HL-60 (cell line): ENCODE measurements around the gene ZFP69B.

Experiments
- GABPA ChIP-seq: IDR thresholded peaks from 2 replicates; pipeline ENCODE4 v1.6.1; 2012; ENCODE audit warnings: low read depth
- POLR2AphosphoS5 ChIP-seq: IDR thresholded peaks from 2 replicates; pipeline ENCODE4 v1.6.1; 2012; ENCODE audit warnings: low read depth
- TF ChIP-seq, protein P1 (sequence below): IDR thresholded peaks from one replicate; pipeline ENCODE4 v1.5.1; 2011; ENCODE audit warnings: low read length, control low read depth, inconsistent platforms; ENCODE audit not compliant: insufficient read depth

- TF ChIP-seq, protein P1, sequence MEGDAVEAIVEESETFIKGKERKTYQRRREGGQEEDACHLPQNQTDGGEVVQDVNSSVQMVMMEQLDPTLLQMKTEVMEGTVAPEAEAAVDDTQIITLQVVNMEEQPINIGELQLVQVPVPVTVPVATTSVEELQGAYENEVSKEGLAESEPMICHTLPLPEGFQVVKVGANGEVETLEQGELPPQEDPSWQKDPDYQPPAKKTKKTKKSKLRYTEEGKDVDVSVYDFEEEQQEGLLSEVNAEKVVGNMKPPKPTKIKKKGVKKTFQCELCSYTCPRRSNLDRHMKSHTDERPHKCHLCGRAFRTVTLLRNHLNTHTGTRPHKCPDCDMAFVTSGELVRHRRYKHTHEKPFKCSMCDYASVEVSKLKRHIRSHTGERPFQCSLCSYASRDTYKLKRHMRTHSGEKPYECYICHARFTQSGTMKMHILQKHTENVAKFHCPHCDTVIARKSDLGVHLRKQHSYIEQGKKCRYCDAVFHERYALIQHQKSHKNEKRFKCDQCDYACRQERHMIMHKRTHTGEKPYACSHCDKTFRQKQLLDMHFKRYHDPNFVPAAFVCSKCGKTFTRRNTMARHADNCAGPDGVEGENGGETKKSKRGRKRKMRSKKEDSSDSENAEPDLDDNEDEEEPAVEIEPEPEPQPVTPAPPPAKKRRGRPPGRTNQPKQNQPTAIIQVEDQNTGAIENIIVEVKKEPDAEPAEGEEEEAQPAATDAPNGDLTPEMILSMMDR, result no peak
- no peak for TF ChIP-seq POLR2AphosphoS5
- TF ChIP-seq GABPA, result no peak
These were observed 40.8 kb upstream of the ZFP69B start for GRCh38 chr1:40409467-40409866.
